H9 (cell line): ENCODE data around the gene SPRTN. TPM values are rescaled to one million over a fixed set of nuclear protein-coding genes. Genes with fewer than 3 reads are reported as not detected.
A peak's percentile ranks its signal among the peaks of the same experiment; 100 is the strongest.

Experiments used
- DNase-seq: peaks from one replicate; pipeline ENCODE4 v3.0.0-alpha.2; 2017
- H2AFZ ChIP-seq: one replicate; pipeline ENCODE4 v1.6.1; 2013; ENCODE audit warnings: mild to moderate bottlenecking, low read length, control low read depth, moderate library complexity
- H2AK5ac ChIP-seq: 2 replicates; pipeline ENCODE4 v1.6.1; 2013; ENCODE audit warnings: low read length, control low read depth, mixed read lengths; ENCODE audit not compliant: insufficient read length
- H2BK120ac ChIP-seq: one replicate; pipeline ENCODE4 v1.6.1; 2013; ENCODE audit warnings: low read depth, mild to moderate bottlenecking, low read length, control low read depth, inconsistent platforms; ENCODE audit not compliant: poor library complexity, severe bottlenecking
- H2BK12ac ChIP-seq: 2 replicates; pipeline ENCODE4 v1.6.1; 2013; ENCODE audit warnings: low read length, control low read depth, mixed read lengths, low read depth; ENCODE audit not compliant: insufficient read length
- H2BK15ac ChIP-seq: 2 replicates; pipeline ENCODE4 v1.6.1; 2013; ENCODE audit warnings: low read depth, low read length, control low read depth
- H2BK20ac ChIP-seq: one replicate; pipeline ENCODE4 v1.6.1; 2013; ENCODE audit warnings: low read depth, mild to moderate bottlenecking, low read length, control low read depth, inconsistent platforms; ENCODE audit not compliant: poor library complexity, severe bottlenecking
- H2BK5ac ChIP-seq: 2 replicates; pipeline ENCODE4 v1.6.1; 2013; ENCODE audit warnings: low read length, control low read depth, mixed read lengths; ENCODE audit not compliant: insufficient read length
- H3K14ac ChIP-seq: 2 replicates; pipeline ENCODE4 v1.6.1; 2013; ENCODE audit warnings: low read length, control low read depth; ENCODE audit not compliant: insufficient read depth
- H3K18ac ChIP-seq: 2 replicates; pipeline ENCODE4 v1.6.1; 2013; ENCODE audit warnings: low read depth, mild to moderate bottlenecking, mixed read lengths, low read length, control low read depth; ENCODE audit not compliant: insufficient read length
- H3K23ac ChIP-seq: 2 replicates; pipeline ENCODE4 v1.6.1; 2013; ENCODE audit warnings: low read length, control low read depth, mixed read lengths, low read depth; ENCODE audit not compliant: insufficient read length
- H3K23me2 ChIP-seq: 2 replicates; pipeline ENCODE4 v1.6.1; 2013; ENCODE audit warnings: low read depth, mild to moderate bottlenecking, mixed read lengths, low read length, control low read depth; ENCODE audit not compliant: insufficient read length, poor library complexity, severe bottlenecking
- H3K27ac ChIP-seq: 2 replicates; pipeline ENCODE4 v1.5.1; 2013; ENCODE audit warnings: low read length, control low read depth, mixed read lengths, low read depth; ENCODE audit not compliant: insufficient read length
- H3K27me3 ChIP-seq: 2 replicates; pipeline ENCODE4 v1.6.1; 2013; ENCODE audit warnings: low read length, control low read depth, inconsistent platforms; ENCODE audit not compliant: insufficient read depth
- H3K4ac ChIP-seq: 2 replicates; pipeline ENCODE4 v1.6.1; 2013; ENCODE audit warnings: low read depth, mild to moderate bottlenecking, control low read depth, inconsistent platforms, low read length, moderate library complexity
- H3K4me1 ChIP-seq: 2 replicates; pipeline ENCODE4 v1.6.1; 2013; ENCODE audit warnings: low read length, control low read depth, inconsistent platforms; ENCODE audit not compliant: insufficient read depth
- H3K4me2 ChIP-seq: 2 replicates; pipeline ENCODE4 v1.6.1; 2013; ENCODE audit warnings: low read length, control low read depth, mixed read lengths; ENCODE audit not compliant: insufficient read length, insufficient read depth
- H3K56ac ChIP-seq: 2 replicates; pipeline ENCODE4 v1.6.1; 2013; ENCODE audit warnings: low read depth, mild to moderate bottlenecking, mixed read lengths, low read length, control low read depth; ENCODE audit not compliant: insufficient read length
- H3K79me1 ChIP-seq: 2 replicates; pipeline ENCODE4 v1.6.1; 2013; ENCODE audit warnings: low read depth, mild to moderate bottlenecking, moderate library complexity, low read length, control low read depth, inconsistent platforms; ENCODE audit not compliant: insufficient read depth, poor library complexity, severe bottlenecking
- H3K79me2 ChIP-seq: 2 replicates; pipeline ENCODE4 v1.6.1; 2013; ENCODE audit warnings: low read length, control low read depth, inconsistent platforms; ENCODE audit not compliant: insufficient read depth
- H3K9ac ChIP-seq: 2 replicates; pipeline ENCODE4 v1.6.1; 2013; ENCODE audit warnings: low read length, control low read depth, mixed read lengths; ENCODE audit not compliant: insufficient read length; ENCODE audit errors: extremely low read depth
- H3K9me3 ChIP-seq: one replicate; pipeline ENCODE4 v1.6.1; 2013; ENCODE audit warnings: low read depth, low read length, inconsistent platforms; ENCODE audit not compliant: control insufficient read depth
- H3T11ph ChIP-seq: one replicate; pipeline ENCODE4 v1.6.1; 2013; ENCODE audit warnings: mild to moderate bottlenecking, low read length, control low read depth, inconsistent platforms
- H4K20me1 ChIP-seq: one replicate; pipeline ENCODE4 v1.6.1; 2013; ENCODE audit not compliant: control insufficient read depth, insufficient read length, insufficient read depth
- H4K5ac ChIP-seq: 2 replicates; pipeline ENCODE4 v1.6.1; 2013; ENCODE audit warnings: low read depth, mild to moderate bottlenecking, mixed read lengths, low read length, control low read depth; ENCODE audit not compliant: insufficient read length
- H4K8ac ChIP-seq: replicated peaks from 2 replicates; pipeline ENCODE4 v1.6.1; 2013; ENCODE audit warnings: low read length, control low read depth, mixed read lengths, low read depth; ENCODE audit not compliant: insufficient read length
- H4K91ac ChIP-seq: 2 replicates; pipeline ENCODE4 v1.6.1; 2013; ENCODE audit warnings: low read depth, mild to moderate bottlenecking, moderate library complexity, mixed read lengths, low read length, control low read depth; ENCODE audit not compliant: insufficient read length
- H3K27ac Mint-ChIP-seq, 3 experiments: 2 replicates in 2 of 3; 3 replicates in 1 of 3; pipeline ENCODE4 v1.8.0; 2020 to 2021; ENCODE audit warnings: mixed read lengths in 3 of 3, mild to moderate bottlenecking in 1 of 3, moderate library complexity in 1 of 3
- H3K27me3 Mint-ChIP-seq: 2 replicates; pipeline ENCODE4 v1.8.0; 2021; ENCODE audit warnings: low read depth, mild to moderate bottlenecking, moderate library complexity, mixed read lengths
- H3K36me3 Mint-ChIP-seq, 3 experiments: 2 replicates in 2 of 3; 3 replicates in 1 of 3; pipeline ENCODE4 v1.8.0; 2020 to 2021; ENCODE audit warnings: low read depth in 3 of 3, mixed read lengths in 3 of 3; ENCODE audit not compliant: insufficient read depth in 1 of 3
- H3K4me1 Mint-ChIP-seq, 2 experiments: 2 replicates each; pipeline ENCODE4 v1.8.0; 2020; ENCODE audit warnings: mixed read lengths in 2 of 2
- H3K4me3 Mint-ChIP-seq, 2 experiments: 2 replicates in 1 of 2; 3 replicates in 1 of 2; pipeline ENCODE4 v1.8.0; 2020 to 2021; ENCODE audit warnings: mild to moderate bottlenecking in 2 of 2, mixed read lengths in 2 of 2, moderate library complexity in 1 of 2
- H3K9me3 Mint-ChIP-seq, 2 experiments: 2 replicates in 1 of 2; 3 replicates in 1 of 2; pipeline ENCODE4 v1.8.0; 2020; ENCODE audit warnings: mild to moderate bottlenecking in 2 of 2, mixed read lengths in 2 of 2, moderate library complexity in 1 of 2
- WGBS: extraction: QIAGEN DNeasy Blood & Tissue Kit; methylation state at CpG from one replicate; pipeline ENCODE4 v1.1.7; 2013; ENCODE audit warnings: missing lambda C conversion rate, low lambda C conversion rate, mixed read lengths; ENCODE audit not compliant: insufficient read length; ENCODE audit errors: extremely low coverage; 5-methylcytosine and 5-hydroxymethylcytosine counted together
- total RNA-seq: library from RNA; stranded (reverse); gene quantifications from 2 replicates; pipeline ENCODE4 v1.2.1, GENCODE V29; 2021
- TF ChIP-seq, protein P1 (sequence below): fragments of 200-600 bp; sonication (generic); conservative IDR thresholded peaks from 3 replicates; pipeline ENCODE4 v1.8.0; 2021; ENCODE audit warnings: antibody characterized with exemption, mild to moderate bottlenecking

The SPRTN gene
- total RNA-seq, 1 experiment from 2014 or later: 14.8 TPM

DNA sequence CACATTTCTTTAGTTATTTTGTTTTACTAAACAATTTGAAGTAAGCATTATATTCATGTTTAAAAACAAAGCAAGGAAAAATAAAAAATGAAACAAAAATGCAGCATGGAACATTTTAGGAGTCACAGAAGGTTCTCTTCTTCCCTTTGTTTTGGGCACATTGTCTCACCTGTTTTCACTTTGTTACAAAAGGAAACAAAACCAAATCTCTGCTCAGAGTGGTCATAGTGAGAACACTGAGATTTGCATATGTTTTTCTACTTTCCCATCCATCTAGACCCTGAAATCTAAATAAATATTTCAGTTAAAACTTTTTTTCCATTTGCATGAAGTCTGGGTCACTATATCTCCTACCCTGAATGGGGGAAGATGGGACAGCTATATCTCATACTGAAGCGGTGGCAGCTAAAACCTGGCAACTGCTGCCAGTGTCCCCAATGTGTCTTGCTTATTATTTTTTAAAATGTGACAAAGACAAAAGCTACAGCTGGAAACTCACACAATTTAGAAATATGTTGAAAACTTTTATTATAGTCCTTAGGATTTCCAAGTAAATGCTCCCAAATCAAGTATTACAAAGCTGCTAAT, 3.9 kb upstream of the SPRTN start:
- Histone ChIP-seq H3K9ac (no peak overlapping the region), H2BK120ac (no peak overlapping the region)
- H3K4me1 Mint-ChIP-seq: peaks cover 34 to 35% of the 10 kb centered on the region in 2 experiments

More for the DNA sequence above, 3.9 kb upstream of the SPRTN start:
- H3K79me1 ChIP-seq: no peaks in the 10 kb centered on the region
- Mint-ChIP-seq H3K27me3 (peaks cover 2% of the 10 kb centered on the region; the same call in 1 of the 2 replicates), H3K27ac (peak overlapping the region in 1 of 3 experiments; percentile 60; a peak in 1 of 7 replicates), H3K4me3 (peak overlapping the region; percentile 49 to 78), H3K9me3 (peaks cover 2 to 4% of the 10 kb centered on the region in 2 experiments; a peak in 2 of 5 replicates), H3K36me3 (peaks cover 2 to 8% (median 3%) of the 10 kb centered on the region in 3 experiments; a peak in 6 of 7 replicates)
- H3K4me2 ChIP-seq: peak overlapping the region; percentile 36
- H4K5ac ChIP-seq: no peak overlapping the region
- H3K56ac ChIP-seq: no peak overlapping the region
- no peaks in the 10 kb centered on the region for H3K27me3 ChIP-seq
- H3K27ac ChIP-seq: no peak overlapping the region
- no peak overlapping the region for H2BK20ac ChIP-seq
- H3K4me1 ChIP-seq: peaks cover 8% of the 10 kb centered on the region; the same call in 1 of the 2 replicates
- H2AK5ac ChIP-seq: no peak overlapping the region
- no CpG with 5 or more reads among the region's 1 CpG for WGBS
- H3K23me2 ChIP-seq: peaks cover 16% of the 10 kb centered on the region
- DNase-seq: no peak
- peaks cover 12% of the 10 kb centered on the region; the same call in 1 of the 2 replicates for H3K79me2 ChIP-seq
- H3K18ac ChIP-seq: no peak overlapping the region
- no peak overlapping the region for H3K23ac ChIP-seq
- no peak overlapping the region for H3T11ph ChIP-seq
- no peak overlapping the region for H2BK12ac ChIP-seq
- H2BK15ac ChIP-seq: no peak overlapping the region
- no peak overlapping the region for H2BK5ac ChIP-seq
- no peak overlapping the region for H4K8ac ChIP-seq
- H4K20me1 ChIP-seq: no peaks in the 10 kb centered on the region
- no peak overlapping the region for H4K91ac ChIP-seq
- no peak overlapping the region for H2AFZ ChIP-seq
- TF ChIP-seq, protein P1, sequence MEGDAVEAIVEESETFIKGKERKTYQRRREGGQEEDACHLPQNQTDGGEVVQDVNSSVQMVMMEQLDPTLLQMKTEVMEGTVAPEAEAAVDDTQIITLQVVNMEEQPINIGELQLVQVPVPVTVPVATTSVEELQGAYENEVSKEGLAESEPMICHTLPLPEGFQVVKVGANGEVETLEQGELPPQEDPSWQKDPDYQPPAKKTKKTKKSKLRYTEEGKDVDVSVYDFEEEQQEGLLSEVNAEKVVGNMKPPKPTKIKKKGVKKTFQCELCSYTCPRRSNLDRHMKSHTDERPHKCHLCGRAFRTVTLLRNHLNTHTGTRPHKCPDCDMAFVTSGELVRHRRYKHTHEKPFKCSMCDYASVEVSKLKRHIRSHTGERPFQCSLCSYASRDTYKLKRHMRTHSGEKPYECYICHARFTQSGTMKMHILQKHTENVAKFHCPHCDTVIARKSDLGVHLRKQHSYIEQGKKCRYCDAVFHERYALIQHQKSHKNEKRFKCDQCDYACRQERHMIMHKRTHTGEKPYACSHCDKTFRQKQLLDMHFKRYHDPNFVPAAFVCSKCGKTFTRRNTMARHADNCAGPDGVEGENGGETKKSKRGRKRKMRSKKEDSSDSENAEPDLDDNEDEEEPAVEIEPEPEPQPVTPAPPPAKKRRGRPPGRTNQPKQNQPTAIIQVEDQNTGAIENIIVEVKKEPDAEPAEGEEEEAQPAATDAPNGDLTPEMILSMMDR: no peak
- H3K14ac ChIP-seq: no peak overlapping the region
- H3K9me3 ChIP-seq: no peaks in the 10 kb centered on the region
- H3K4ac ChIP-seq: no peak overlapping the region
